LNCaP clone FGC (cell line): ENCODE measurements around the gene SLC6A9.

Source experiments
- DNase-seq: peaks from one replicate; pipeline ENCODE4 v3.0.0-alpha.2; 2011; ENCODE audit warnings: low read depth
- H3K4me3 ChIP-seq: 2 replicates; pipeline ENCODE4 v1.5.1; 2011; ENCODE audit warnings: mild to moderate bottlenecking, low read depth, low read length, control low read depth
- TF ChIP-seq, protein P1 (sequence below): IDR thresholded peaks from 2 replicates; pipeline ENCODE4 v1.5.1; 2012; ENCODE audit warnings: mild to moderate bottlenecking; ENCODE audit not compliant: control insufficient read depth, insufficient read depth; ENCODE audit errors: extremely low read depth

Gene SLC6A9

DNA sequence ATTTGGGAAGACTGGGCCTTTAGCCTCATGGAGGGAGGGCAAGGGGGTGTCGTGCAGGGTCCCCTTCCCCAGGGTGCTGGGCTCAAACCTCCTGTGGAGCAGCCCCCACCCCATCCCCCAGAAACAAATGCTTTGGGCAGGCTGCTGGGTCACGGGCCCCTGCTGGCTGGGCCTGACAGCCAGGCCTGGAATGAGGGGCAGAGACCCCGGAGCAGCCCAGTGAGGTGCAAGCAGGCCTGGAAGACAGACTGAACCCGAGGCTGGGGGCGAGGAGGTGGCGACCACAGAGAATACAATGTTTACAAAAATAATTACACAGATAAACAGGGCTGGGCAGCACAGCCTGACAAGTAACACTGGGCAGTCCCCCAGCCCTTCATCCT, 34.5 kb downstream of the SLC6A9 start:
- TF ChIP-seq, protein P1, sequence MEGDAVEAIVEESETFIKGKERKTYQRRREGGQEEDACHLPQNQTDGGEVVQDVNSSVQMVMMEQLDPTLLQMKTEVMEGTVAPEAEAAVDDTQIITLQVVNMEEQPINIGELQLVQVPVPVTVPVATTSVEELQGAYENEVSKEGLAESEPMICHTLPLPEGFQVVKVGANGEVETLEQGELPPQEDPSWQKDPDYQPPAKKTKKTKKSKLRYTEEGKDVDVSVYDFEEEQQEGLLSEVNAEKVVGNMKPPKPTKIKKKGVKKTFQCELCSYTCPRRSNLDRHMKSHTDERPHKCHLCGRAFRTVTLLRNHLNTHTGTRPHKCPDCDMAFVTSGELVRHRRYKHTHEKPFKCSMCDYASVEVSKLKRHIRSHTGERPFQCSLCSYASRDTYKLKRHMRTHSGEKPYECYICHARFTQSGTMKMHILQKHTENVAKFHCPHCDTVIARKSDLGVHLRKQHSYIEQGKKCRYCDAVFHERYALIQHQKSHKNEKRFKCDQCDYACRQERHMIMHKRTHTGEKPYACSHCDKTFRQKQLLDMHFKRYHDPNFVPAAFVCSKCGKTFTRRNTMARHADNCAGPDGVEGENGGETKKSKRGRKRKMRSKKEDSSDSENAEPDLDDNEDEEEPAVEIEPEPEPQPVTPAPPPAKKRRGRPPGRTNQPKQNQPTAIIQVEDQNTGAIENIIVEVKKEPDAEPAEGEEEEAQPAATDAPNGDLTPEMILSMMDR = no peak
- no peak for DNase-seq
- no peak overlapping the region for H3K4me3 ChIP-seq

DNA sequence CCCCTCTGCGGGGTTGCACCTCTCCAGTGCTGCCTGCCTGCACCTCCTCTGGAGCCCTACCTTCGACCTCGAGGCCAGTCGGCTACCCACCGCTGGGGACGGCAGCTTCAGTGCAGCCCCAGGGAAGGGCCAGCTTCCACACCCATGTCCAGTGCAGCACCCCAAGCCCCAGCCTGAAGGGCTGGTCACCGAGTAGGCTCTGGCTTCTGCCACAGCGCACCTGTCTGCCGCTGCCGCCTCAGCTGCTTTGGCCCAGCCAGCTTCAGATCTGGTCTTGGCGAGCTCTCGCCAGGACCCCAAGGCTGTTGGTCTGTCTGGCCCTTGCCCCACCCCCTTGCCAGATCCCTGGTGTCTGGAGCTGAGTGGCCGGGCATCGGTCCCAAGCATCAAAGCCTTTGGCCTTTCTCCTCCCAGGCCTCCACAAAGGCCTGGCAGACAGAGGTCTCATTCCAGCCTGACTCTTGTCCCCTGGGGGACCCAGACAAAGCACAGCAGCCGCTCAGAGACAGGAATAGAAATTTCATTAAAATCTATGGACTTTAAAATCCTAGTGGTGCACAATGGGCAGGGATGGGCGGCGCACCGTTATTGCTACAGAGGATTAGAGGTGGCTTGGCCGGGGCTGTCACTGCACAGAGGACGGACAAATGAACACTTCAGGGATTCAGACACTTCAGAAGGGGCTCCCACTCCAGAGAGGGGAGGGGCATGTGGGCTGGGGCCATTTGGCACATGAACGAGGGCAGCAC, 35.1 kb downstream of the SLC6A9 start:
- TF ChIP-seq, protein P1 = no peak
- no peak for DNase-seq
- H3K4me3 ChIP-seq = no peak overlapping the region

DNA sequence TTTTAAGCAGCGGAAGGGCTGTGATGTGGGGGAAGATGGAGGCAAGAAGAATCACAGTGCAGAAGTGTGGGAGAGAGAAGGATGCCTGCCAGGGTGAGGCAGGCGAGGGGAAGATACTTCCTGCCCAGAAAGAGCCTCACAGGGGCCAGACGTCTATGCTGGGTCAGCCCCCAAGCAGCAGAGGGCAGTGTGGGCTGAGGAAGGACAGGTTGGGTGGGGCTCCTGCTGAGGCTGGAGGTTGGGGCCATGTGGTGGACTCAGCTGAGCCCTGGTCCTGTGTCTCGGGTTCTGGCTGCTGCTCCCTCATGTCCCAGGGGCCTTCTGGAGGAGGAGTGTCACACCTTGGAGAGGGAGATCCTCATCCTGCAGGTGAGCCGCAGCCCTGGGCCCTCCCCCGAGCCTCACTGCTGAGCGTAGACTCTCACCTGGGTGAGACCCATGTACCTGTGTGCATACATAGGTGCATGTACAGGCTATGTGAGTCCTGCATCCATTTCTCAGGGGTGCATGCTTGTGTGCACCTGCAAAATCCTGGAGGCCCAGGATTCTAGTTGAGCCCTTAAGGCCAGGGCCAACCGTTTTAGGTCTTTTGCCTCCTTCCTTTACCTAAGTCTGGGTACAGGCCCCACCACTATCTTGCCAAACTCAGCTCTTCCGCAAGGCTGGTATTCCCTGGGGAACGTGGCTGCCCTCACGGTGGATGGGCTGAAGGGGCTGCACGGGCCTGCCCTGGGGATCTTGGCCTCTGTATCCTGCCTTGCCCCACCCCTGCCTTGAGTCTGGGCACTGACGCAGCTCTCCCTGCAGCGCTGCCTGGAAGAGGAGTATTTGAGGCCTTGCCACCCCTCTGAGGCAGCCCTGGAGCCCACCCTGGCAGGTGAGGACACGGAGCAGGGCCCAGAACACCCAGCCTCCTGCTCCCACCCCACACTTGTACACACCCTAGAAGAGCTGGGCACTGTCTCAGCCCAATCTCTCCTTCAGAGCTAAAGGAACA, 36.2 kb downstream of the SLC6A9 start:
- DNase-seq = no peak
- no peak overlapping the region for H3K4me3 ChIP-seq
- TF ChIP-seq, protein P1 = peak; percentile 24; the same call in 1 of the 2 replicates

DNA sequence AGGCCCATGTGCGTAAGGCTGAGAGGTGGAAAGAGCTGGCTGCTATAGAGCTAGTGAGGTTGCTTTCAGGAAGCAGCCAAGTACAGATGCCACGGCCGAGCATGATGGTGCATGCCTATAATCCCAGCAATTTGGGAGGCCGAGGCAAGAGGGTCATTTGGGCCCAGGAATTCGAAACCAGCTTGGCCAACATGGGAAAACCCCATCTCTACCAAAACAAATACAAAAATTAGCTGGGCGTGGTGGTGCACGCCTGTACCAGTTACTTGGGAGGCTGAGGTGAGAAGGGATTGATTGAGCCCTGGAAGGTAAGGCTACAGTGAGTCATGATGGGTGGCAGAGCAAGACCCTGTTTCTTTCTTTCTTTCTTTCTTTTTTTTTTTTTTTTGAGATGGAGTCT, 37.2 kb downstream of the SLC6A9 start:
- H3K4me3 ChIP-seq = no peak overlapping the region
- TF ChIP-seq, protein P1 = no peak
- DNase-seq = no peak

DNA sequence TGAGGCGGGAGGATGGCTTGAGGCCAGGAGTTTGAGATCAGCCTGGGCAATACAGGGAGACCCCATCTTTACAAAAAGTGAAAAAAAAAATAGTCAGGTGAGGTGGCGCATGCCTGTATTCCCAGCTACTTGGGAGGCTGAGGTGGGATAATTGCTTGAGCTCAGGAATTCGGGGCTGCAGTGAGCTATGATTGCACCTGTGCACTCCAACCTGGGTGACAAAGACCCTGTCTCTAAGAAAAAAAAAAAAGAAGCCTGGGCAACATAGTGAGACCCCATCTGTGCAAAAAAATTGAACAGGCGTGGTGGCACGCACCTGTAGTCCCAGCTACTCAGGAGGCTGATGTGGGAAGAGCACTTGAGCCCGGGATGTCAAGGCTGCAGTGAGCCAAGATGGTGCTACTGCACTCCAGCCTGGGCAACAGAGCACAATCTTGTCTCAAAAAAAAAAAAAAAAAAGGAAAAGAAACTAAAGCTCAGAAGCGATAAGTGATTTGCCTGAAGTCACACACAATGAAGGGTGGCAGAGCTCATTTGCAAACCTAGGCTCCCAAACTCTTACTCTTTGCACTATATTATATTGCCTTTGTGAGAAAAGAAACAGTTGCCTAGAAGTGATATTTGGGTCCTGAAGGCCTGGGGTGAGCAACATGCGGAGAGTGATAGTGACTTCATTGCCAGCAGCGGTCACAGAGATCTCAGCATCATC, 37.9 kb downstream of the SLC6A9 start:
- H3K4me3 ChIP-seq = no peak overlapping the region
- no peak for DNase-seq
- TF ChIP-seq, protein P1 = no peak

DNA sequence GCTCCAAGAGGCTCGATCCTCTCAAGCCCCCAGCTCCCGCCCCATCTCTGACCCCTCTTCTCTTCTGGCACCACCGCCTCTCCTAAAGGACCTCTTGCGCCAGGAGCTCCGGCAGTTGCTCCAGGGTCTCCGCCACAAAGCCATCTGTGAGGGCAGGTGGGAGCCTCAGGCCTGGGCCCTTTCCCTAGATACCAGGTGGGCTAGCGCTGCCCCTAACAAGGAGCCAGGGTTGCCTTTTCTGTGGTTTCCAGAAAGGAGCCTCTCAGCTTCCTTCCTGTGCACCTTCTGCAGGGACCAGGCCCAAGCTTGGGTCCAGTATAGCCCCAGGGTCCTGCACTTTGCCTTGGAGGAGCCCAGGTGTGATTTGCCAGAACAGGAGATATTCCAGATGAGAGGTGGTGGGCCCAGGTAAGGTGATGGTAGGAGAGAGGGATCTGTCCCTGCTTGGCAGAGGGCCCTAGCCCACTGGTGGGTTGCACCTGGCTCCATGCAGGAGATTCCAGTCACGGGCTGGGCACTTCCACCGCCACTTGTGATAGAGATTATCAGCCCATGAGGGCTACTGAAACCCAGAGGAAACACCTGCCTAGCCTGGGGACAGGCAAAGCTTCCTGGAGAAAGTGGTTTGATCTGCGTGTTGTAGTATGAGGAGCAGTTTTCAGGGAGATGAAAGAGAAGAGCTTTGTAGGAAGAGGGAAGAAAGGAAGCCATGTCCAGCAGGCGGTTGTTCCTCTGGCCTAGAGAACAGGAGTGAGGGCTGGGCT, 38.8 kb downstream of the SLC6A9 start:
- DNase-seq = no peak
- TF ChIP-seq, protein P1 = no peak

More for the DNA sequence above, 38.8 kb downstream of the SLC6A9 start:
- peak overlapping the region; percentile 62 for H3K4me3 ChIP-seq
